C4-2B (cell line): ENCODE data around the gene MNS1.

Experiments used
- H3K27ac ChIP-seq: fragments of 450-650 bp; 2 replicates; pipeline ENCODE4 v1.5.1; 2017
- CTCF ChIP-seq: fragments of 450-650 bp; conservative IDR thresholded peaks from 2 replicates; pipeline ENCODE4 v1.5.1; 2017; ENCODE audit warnings: mild to moderate bottlenecking
- ZFX ChIP-seq: fragments of 450-650 bp; IDR thresholded peaks from 2 replicates; pipeline ENCODE4 v1.6.1; 2017

MNS1 gene

DNA sequence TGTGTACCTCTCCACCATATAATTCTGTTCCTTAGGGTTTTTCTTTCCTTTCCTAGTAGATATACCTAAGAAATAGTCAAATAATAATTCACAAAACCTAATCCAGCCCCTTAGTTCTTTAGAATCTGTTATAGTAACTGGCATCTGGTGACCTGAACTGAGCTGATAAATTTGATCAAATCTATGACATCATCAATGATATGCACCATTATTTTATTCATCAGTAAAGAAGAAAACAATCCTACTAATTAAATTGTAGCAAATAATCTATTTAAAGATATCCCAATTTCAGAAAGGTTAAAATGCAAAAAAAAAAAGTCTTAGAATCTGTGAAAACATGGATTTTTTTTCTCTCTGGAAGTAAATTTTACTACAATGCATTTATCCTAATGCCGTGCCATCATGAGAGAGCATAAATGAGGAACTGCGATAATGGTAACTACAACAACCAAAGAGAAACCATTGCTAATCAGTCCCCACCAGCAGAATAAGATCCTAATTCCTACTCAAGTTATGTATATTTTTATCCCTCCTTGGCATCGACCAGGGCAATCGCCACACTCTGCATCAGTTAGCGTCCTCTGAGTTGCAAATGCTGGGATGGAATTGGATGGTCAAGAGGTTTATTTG, 6.6 kb upstream of the MNS1 start:
- no peak overlapping the region for H3K27ac ChIP-seq
- TF ChIP-seq CTCF (no peak), ZFX (no peak)

DNA sequence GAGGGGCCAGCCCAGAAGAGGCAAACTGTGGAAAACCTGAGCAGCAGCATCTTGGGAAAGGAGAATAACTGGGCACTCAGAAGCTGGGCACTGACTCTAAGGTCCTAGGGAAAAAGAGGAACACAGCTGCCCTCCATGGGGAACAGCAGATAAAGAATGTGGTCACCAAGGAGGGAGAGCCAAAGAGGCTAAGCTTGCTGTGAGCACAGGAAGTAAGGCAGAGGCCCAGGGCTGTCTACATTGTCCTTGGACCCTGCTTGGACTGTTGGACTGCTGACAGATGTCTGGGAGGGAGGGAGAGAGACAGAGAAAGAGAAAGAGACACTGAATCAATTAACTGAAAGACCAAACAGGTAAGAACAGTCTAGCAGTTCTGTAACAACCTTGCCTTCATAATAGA, 4.5 kb upstream of the MNS1 start:
- H3K27ac ChIP-seq, result no peak overlapping the region
- TF ChIP-seq CTCF (no peak), ZFX (no peak)

DNA sequence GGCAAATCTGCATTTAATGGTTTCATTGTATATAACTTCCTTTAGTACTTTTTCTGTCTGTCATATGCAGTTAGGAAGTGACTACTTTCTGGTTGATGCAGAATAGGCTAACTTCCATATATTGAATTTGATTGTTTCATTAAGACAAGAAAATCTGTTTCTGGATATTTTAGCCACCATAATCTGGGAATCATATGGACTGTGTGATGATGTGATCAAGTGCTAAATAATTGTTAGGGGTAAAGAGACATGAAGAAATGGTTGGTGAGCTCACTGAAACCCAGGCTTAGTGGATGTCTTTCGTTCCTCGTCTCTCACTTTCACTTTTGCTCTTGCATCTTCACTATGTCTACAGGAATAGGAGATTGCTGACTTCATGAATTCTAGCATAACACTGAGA, 3.5 kb upstream of the MNS1 start:
- no peak overlapping the region for H3K27ac ChIP-seq
- TF ChIP-seq ZFX (no peak), CTCF (no peak)

GRCh38 chr15:56467616-56468015, 2.7 kb upstream of the MNS1 start:
- TF ChIP-seq CTCF (no peak), ZFX (no peak)
- H3K27ac ChIP-seq, result no peak overlapping the region

GRCh38 chr15:56460947-56461346, 4.0 kb downstream of the MNS1 start:
- no peak overlapping the region for H3K27ac ChIP-seq

DNA sequence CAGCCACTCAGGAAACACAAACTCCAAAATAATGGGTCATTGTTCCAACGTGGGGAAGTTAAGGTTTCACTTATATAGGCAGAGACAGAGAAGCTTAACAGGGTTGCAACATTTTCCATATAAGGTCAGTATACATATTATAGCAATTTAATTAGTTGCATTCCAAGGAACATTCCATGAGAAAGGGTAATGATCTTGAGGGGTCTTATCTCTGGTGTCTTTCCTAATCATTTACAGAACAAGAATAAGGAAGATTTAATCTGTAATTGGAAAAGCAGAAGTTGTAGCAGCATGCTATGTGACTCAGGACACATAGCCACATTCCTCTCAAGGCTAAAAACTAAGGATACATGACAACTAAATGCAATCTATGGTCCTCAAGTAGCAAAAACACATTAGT, 4.9 kb downstream of the MNS1 start:
- TF ChIP-seq ZFX, result no peak
- TF ChIP-seq CTCF, result no peak
- no peak overlapping the region for H3K27ac ChIP-seq

More at GRCh38 chr15:56460947-56461346, 4.0 kb downstream of the MNS1 start:
- no peak for TF ChIP-seq ZFX
- no peak for TF ChIP-seq CTCF

DNA sequence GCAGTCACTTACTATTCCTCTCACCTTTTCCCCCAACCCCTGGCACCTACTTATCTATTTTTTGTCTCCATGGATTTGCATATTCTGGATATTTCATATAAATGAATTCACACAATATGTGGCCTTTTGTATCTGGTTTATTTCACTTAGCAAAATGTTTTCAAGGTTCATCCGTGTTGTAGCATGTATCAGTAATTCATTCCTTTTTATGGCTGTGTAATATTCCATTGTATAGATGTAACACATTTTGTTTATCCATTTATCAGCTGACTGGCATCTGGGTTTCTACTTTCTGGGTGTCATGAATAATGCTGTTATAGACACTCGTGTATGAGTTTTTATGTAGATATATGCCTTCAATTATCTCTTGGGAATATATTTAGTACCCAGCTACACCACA, 5.8 kb downstream of the MNS1 start:
- no peak for TF ChIP-seq CTCF
- no peak for TF ChIP-seq ZFX
- H3K27ac ChIP-seq, result no peak overlapping the region
